ENCODE results near the gene SPC25. TPM values are rescaled to one million over a fixed set of nuclear protein-coding genes. Genes with fewer than 3 reads are reported as not detected.

Gene SPC25
- total and polyA plus RNA-seq, 9 of the 15 experiments (the other 6 are each of a cell fraction or from before 2014, with no cell fraction given): 44.8 to 100 (median 75.0) TPM

DNA sequence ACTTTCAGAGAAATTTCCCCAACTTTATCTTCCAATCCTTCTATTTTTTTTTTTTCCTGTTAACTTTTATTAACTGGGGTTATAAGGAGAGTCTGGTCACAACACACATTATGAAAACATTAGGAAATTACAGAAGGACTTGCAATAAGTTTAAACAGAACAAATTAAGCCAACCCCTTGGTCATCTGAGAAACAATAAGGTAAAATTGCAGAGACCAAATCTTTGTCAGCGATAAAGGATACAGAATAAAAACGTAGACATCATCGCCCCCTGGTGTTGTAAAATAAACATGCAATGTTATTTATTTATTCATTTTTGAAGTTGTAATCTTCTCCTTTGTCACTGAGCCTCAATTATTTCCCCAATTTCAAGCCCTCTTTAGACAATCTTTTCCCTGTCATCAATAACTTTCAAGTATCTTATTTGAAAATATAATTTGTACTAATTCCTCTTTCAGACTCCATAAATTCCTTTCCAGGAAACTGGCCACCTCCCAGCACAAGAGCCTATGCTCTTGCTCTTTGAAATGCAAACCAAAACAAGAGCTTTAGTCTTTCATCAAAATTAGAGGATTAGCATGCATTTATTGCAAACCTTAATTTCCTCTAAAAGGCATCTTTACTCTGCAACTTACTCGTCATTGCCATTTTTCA lies 30.4 kb upstream of the SPC25 start (continued):
- TF ChIP-seq, protein P1, sequence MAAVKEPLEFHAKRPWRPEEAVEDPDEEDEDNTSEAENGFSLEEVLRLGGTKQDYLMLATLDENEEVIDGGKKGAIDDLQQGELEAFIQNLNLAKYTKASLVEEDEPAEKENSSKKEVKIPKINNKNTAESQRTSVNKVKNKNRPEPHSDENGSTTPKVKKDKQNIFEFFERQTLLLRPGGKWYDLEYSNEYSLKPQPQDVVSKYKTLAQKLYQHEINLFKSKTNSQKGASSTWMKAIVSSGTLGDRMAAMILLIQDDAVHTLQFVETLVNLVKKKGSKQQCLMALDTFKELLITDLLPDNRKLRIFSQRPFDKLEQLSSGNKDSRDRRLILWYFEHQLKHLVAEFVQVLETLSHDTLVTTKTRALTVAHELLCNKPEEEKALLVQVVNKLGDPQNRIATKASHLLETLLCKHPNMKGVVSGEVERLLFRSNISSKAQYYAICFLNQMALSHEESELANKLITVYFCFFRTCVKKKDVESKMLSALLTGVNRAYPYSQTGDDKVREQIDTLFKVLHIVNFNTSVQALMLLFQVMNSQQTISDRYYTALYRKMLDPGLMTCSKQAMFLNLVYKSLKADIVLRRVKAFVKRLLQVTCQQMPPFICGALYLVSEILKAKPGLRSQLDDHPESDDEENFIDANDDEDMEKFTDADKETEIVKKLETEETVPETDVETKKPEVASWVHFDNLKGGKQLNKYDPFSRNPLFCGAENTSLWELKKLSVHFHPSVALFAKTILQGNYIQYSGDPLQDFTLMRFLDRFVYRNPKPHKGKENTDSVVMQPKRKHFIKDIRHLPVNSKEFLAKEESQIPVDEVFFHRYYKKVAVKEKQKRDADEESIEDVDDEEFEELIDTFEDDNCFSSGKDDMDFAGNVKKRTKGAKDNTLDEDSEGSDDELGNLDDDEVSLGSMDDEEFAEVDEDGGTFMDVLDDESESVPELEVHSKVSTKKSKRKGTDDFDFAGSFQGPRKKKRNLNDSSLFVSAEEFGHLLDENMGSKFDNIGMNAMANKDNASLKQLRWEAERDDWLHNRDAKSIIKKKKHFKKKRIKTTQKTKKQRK (IDR thresholded peaks at IDR 0.05; ENCODE audit: borderline replicate concordance, low read depth, low read length): no peak
- TF ChIP-seq JUND (IDR thresholded peaks at IDR 0.05; ENCODE audit: borderline replicate concordance, low read depth, low read length): no peak
- peak; percentile 47; the same call in 1 of the 3 replicates for TF ChIP-seq JUND (tag; IDR thresholded peaks at IDR 0.05; ENCODE audit: borderline replicate concordance, low read depth, low read length)
- no peak for TF ChIP-seq ZC3H8 (IDR thresholded peaks at IDR 0.05)
- TF ChIP-seq MTA2 (IDR thresholded peaks at IDR 0.05; ENCODE audit: low read depth): no peak
- TF ChIP-seq CBFA2T3 (IDR thresholded peaks at IDR 0.05): no peak; the same call in 1 of the 2 replicates
- no peak for TF ChIP-seq ZFP1 (CRISPR knock-in tag; IDR thresholded peaks at IDR 0.05)
- no peak for TF ChIP-seq MAZ (CRISPR knock-in tag; conservative IDR thresholded peaks at IDR 0.05 in 1 of 2, IDR thresholded peaks at IDR 0.05 in 1 of 2)
- no peak for TF ChIP-seq ZSCAN32 (CRISPR knock-in tag; IDR thresholded peaks at IDR 0.05)
- no peak for TF ChIP-seq BDP1 (IDR thresholded peaks at IDR 0.05; ENCODE audit: insufficient read depth, insufficient read length)
- TF ChIP-seq TARDBP (IDR thresholded peaks at IDR 0.05): no peak
- TF ChIP-seq MYBL2 (IDR thresholded peaks at IDR 0.05; ENCODE audit: low read depth): no peak
- no peak for TF ChIP-seq MYBL2 (CRISPR knock-in tag; IDR thresholded peaks at IDR 0.05; ENCODE audit: borderline replicate concordance)
- TF ChIP-seq HDAC3 (IDR thresholded peaks at IDR 0.05; ENCODE audit: borderline replicate concordance, partially characterized antibody): no peak
- no peak for TF ChIP-seq ZEB2 (IDR thresholded peaks at IDR 0.05)
- TF ChIP-seq RUNX1 (IDR thresholded peaks at IDR 0.05; ENCODE audit: low read depth): no peak
- no peak for TF ChIP-seq GATA2 (CRISPR knock-in tag; IDR thresholded peaks at IDR 0.05)
- TF ChIP-seq E2F3 (CRISPR knock-in tag; IDR thresholded peaks at IDR 0.05): no peak
- TF ChIP-seq, protein P2, sequence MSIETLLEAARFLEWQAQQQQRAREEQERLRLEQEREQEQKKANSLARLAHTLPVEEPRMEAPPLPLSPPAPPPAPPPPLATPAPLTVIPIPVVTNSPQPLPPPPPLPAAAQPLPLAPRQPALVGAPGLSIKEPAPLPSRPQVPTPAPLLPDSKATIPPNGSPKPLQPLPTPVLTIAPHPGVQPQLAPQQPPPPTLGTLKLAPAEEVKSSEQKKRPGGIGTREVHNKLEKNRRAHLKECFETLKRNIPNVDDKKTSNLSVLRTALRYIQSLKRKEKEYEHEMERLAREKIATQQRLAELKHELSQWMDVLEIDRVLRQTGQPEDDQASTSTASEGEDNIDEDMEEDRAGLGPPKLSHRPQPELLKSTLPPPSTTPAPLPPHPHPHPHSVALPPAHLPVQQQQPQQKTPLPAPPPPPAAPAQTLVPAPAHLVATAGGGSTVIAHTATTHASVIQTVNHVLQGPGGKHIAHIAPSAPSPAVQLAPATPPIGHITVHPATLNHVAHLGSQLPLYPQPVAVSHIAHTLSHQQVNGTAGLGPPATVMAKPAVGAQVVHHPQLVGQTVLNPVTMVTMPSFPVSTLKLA (conservative IDR thresholded peaks at IDR 0.05): 0 out of 4 replicates have a peak, but pooled peaks of 1 of the 2 experiments have one; percentile 25
- TF ChIP-seq RNF2 (IDR thresholded peaks at IDR 0.05): no peak
- no peak for TF ChIP-seq ZNF583 (CRISPR knock-in tag; IDR thresholded peaks at IDR 0.05)
- TF ChIP-seq, protein P3, sequence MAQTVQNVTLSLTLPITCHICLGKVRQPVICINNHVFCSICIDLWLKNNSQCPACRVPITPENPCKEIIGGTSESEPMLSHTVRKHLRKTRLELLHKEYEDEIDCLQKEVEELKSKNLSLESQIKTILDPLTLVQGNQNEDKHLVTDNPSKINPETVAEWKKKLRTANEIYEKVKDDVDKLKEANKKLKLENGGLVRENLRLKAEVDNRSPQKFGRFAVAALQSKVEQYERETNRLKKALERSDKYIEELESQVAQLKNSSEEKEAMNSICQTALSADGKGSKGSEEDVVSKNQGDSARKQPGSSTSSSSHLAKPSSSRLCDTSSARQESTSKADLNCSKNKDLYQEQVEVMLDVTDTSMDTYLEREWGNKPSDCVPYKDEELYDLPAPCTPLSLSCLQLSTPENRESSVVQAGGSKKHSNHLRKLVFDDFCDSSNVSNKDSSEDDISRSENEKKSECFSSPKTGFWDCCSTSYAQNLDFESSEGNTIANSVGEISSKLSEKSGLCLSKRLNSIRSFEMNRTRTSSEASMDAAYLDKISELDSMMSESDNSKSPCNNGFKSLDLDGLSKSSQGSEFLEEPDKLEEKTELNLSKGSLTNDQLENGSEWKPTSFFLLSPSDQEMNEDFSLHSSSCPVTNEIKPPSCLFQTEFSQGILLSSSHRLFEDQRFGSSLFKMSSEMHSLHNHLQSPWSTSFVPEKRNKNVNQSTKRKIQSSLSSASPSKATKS (CRISPR knock-in tag; IDR thresholded peaks at IDR 0.05): no peak
- no peak for TF ChIP-seq POLR2A (conservative IDR thresholded peaks at IDR 0.05)
- no peak for TF ChIP-seq ZNF431 (CRISPR knock-in tag; IDR thresholded peaks at IDR 0.05)
- TF ChIP-seq ZZZ3 (IDR thresholded peaks at IDR 0.05): no peak

All from K562 (cell line).